Testis (tissue), 2 donors: ENCODE data around the gene MAGEA9B.
"Not testable (repeated sequence)": the region's sequence is repeated elsewhere in the genome, so short reads cannot be mapped to it uniquely, and the experiment has no call there.

ENCODE experiments used
- POLR2A ChIP-seq: fragments of 450-650 bp; IDR thresholded peaks from one replicate; pipeline ENCODE4 v1.6.1; 2017; ENCODE audit warnings: antibody characterized with exemption, mild to moderate bottlenecking, moderate library complexity
- TF ChIP-seq, protein P1 (sequence below), 3 experiments: fragments of 450-650 bp in 2 of 3; fragments of 200-600 bp in 1 of 3; sonication (generic) in 1 of 3; IDR thresholded peaks; one replicate each; pipeline ENCODE4 v1.5.1; 2016 to 2019; ENCODE audit warnings: antibody characterized with exemption in 3 of 3, mild to moderate bottlenecking in 2 of 3, moderate library complexity in 1 of 3

DNA sequence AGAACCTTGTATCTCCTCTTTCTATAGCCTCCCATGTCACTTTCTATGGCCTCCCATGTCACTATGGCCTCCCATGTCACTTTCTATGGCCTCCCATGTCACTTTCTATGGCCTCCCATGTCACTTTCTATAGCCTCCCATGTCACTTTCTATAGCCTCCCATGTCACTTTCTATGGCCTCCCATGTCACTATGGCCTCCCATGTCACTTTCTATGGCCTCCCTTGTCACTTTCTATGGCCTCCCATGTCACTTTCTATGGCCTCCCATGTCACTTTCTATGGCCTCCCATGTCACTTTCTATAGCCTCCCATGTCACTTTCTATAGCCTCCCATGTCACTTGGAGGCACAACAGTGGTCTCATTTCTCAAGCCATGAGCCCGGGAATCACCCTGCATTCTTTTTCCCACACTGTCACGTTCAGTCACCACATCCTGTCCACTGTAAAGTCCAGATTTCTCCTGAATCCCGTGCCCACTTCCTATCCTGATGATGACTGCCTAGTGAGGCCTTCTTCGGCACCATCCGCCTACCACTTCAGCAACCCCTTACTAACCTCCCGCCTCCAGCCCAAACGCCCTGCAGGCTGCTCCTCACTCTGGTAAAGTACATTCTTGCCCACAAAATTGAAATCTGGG is 18.1 kb upstream of the MAGEA9B start:
- TF ChIP-seq, protein P1, sequence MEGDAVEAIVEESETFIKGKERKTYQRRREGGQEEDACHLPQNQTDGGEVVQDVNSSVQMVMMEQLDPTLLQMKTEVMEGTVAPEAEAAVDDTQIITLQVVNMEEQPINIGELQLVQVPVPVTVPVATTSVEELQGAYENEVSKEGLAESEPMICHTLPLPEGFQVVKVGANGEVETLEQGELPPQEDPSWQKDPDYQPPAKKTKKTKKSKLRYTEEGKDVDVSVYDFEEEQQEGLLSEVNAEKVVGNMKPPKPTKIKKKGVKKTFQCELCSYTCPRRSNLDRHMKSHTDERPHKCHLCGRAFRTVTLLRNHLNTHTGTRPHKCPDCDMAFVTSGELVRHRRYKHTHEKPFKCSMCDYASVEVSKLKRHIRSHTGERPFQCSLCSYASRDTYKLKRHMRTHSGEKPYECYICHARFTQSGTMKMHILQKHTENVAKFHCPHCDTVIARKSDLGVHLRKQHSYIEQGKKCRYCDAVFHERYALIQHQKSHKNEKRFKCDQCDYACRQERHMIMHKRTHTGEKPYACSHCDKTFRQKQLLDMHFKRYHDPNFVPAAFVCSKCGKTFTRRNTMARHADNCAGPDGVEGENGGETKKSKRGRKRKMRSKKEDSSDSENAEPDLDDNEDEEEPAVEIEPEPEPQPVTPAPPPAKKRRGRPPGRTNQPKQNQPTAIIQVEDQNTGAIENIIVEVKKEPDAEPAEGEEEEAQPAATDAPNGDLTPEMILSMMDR (IDR thresholded peaks at IDR 0.05), result not testable (repeated sequence)
- not testable (repeated sequence) for TF ChIP-seq POLR2A
